ENCODE results near the gene WDR27.
A peak's percentile ranks its signal among the peaks of the same experiment; 100 is the strongest.

The WDR27 gene

DNA sequence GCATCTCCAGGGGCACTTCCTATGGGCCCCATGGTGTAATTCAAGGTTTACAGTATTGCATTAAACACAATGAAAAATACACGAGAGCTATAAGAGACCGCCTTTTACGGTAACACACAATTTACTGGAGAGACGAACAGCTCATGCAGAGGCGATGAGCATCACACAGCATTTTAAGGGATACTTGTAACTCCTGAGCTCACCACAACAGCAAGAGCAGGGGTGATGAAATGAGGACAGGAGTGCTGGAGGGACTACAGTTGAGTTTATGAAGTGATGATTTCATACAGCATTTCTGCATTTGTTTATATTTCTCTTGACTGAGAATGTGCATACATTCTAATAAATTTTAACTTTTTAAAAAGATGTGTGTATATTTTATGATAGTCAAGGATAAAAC lies 113.9 kb downstream of the WDR27 start:
- peaks cover 13% of the 10 kb centered on the region for H3K4me1 ChIP-seq (ENCODE audit: insufficient read depth, low read length)
- no peak overlapping the region for H3K27ac ChIP-seq (ENCODE audit: low read length)
- no peak overlapping the region for H2AFZ ChIP-seq (ENCODE audit: low read depth, low read length)
- H3K27me3 ChIP-seq (ENCODE audit: insufficient read depth, low read length, poor library complexity) = no peaks in the 10 kb centered on the region
- no peak for DNase-seq
- H3K36me3 ChIP-seq (ENCODE audit: insufficient read depth, low read length) = no peaks in the 10 kb centered on the region
- no peak for ATAC-seq (ENCODE audit: insufficient read depth, low read depth)
- no peaks in the 10 kb centered on the region for H3K9me3 ChIP-seq (ENCODE audit: insufficient read depth, low read length, severe bottlenecking)
- H3K79me2 ChIP-seq (ENCODE audit: insufficient read depth, low read length) = no peaks in the 10 kb centered on the region
- TF ChIP-seq CTCF (IDR thresholded peaks at IDR 0.05; ENCODE audit: borderline replicate concordance, extremely low read depth, low read length, poor library complexity, severe bottlenecking) = no peak
- no peak for TF ChIP-seq EZH2 (IDR thresholded peaks at IDR 0.05; ENCODE audit: borderline replicate concordance, low read depth, low read length, severe bottlenecking)
- H3K4me3 ChIP-seq (ENCODE audit: low read depth in 1 of 2, low read length in 2 of 2) = no peak overlapping the region
- H3K4me2 ChIP-seq (ENCODE audit: insufficient read depth, low read length) = no peak overlapping the region
- no peak overlapping the region for H3K9ac ChIP-seq (ENCODE audit: low read depth, low read length)
- H4K20me1 ChIP-seq (ENCODE audit: insufficient read depth, low read length) = no peaks in the 10 kb centered on the region

GRCh38 chr6:169583886-169584541 lies 117.8 kb downstream of the WDR27 start:
- peak overlapping the region; percentile 20; the same call in 1 of the 2 replicates for H3K4me2 ChIP-seq (ENCODE audit: insufficient read depth, low read length)
- TF ChIP-seq CTCF (IDR thresholded peaks at IDR 0.05; ENCODE audit: borderline replicate concordance, extremely low read depth, low read length, poor library complexity, severe bottlenecking) (no peak), EZH2 (IDR thresholded peaks at IDR 0.05; ENCODE audit: borderline replicate concordance, low read depth, low read length, severe bottlenecking) (no peak)
- H3K4me1 ChIP-seq (ENCODE audit: insufficient read depth, low read length) = peaks cover 13% of the 10 kb centered on the region
- no peak overlapping the region for H3K4me3 ChIP-seq (ENCODE audit: low read depth in 1 of 2, low read length in 2 of 2)
- no peak overlapping the region for H2AFZ ChIP-seq (ENCODE audit: low read depth, low read length)
- no peaks in the 10 kb centered on the region for H3K79me2 ChIP-seq (ENCODE audit: insufficient read depth, low read length)
- 0 out of 2 replicates have a peak overlapping the region, but pooled peaks have one; percentile 9 for H3K27ac ChIP-seq (ENCODE audit: low read length)
- H3K9ac ChIP-seq (ENCODE audit: low read depth, low read length) = no peak overlapping the region
- DNase-seq (peak; percentile 32), ATAC-seq (ENCODE audit: insufficient read depth, low read depth) (peak; percentile 97)
- no peaks in the 10 kb centered on the region for H3K27me3 ChIP-seq (ENCODE audit: insufficient read depth, low read length, poor library complexity)
- no peaks in the 10 kb centered on the region for H4K20me1 ChIP-seq (ENCODE audit: insufficient read depth, low read length)
- no peaks in the 10 kb centered on the region for H3K36me3 ChIP-seq (ENCODE audit: insufficient read depth, low read length)
- no peaks in the 10 kb centered on the region for H3K9me3 ChIP-seq (ENCODE audit: insufficient read depth, low read length, severe bottlenecking)

GRCh38 chr6:169579407-169580111 lies 122.3 kb downstream of the WDR27 start:
- no peaks in the 10 kb centered on the region for H3K9me3 ChIP-seq (ENCODE audit: insufficient read depth, low read length, severe bottlenecking)
- no peak overlapping the region for H3K27ac ChIP-seq (ENCODE audit: low read length)
- ATAC-seq (ENCODE audit: insufficient read depth, low read depth) (no peak), DNase-seq (no peak)
- no peak overlapping the region for H3K4me2 ChIP-seq (ENCODE audit: insufficient read depth, low read length)
- H3K4me3 ChIP-seq (ENCODE audit: low read depth in 1 of 2, low read length in 2 of 2) = no peak overlapping the region
- TF ChIP-seq CTCF (IDR thresholded peaks at IDR 0.05; ENCODE audit: borderline replicate concordance, extremely low read depth, low read length, poor library complexity, severe bottlenecking) (no peak), EZH2 (IDR thresholded peaks at IDR 0.05; ENCODE audit: borderline replicate concordance, low read depth, low read length, severe bottlenecking) (no peak)
- H4K20me1 ChIP-seq (ENCODE audit: insufficient read depth, low read length) = no peaks in the 10 kb centered on the region
- no peaks in the 10 kb centered on the region for H3K79me2 ChIP-seq (ENCODE audit: insufficient read depth, low read length)
- H2AFZ ChIP-seq (ENCODE audit: low read depth, low read length) = no peak overlapping the region
- no peaks in the 10 kb centered on the region for H3K36me3 ChIP-seq (ENCODE audit: insufficient read depth, low read length)
- H3K27me3 ChIP-seq (ENCODE audit: insufficient read depth, low read length, poor library complexity) = no peaks in the 10 kb centered on the region
- H3K4me1 ChIP-seq (ENCODE audit: insufficient read depth, low read length) = peaks cover 11% of the 10 kb centered on the region
- no peak overlapping the region for H3K9ac ChIP-seq (ENCODE audit: low read depth, low read length)

Measured in DND-41 (cell line).